ENCODE results near the gene RHOT2.

Gene RHOT2

GRCh38 chr16:722835-723633 is 55.1 kb downstream of the RHOT2 start:
- in situ Hi-C loops (cut with HindIII; ENCODE audit: low sequenced_read_pairs): no loop called here

- in situ Hi-C loops (cut with HindIII; ENCODE audit: low sequenced_read_pairs): no loop called here
These were observed 55.8 kb downstream of the RHOT2 start for GRCh38 chr16:723695-724094.

All from endothelial cell of hepatic sinusoid (primary cell).